Testis (tissue), 3 donors: ENCODE measurements around the gene PLCD1. TPM values are rescaled to one million over a fixed set of nuclear protein-coding genes. Genes with fewer than 3 reads are reported as not detected.

ENCODE experiments used
- DNase-seq: peaks from one replicate; pipeline ENCODE4 v3.0.0-alpha.2; 2019
- H3K27ac ChIP-seq, 2 donors: fragments of 200-600 bp; sonication (generic); one replicate each; pipeline ENCODE4 v1.5.1; 2019
- H3K27me3 ChIP-seq: fragments of 200-600 bp; sonication (generic); one replicate; pipeline ENCODE4 v1.5.1; 2019
- H3K36me3 ChIP-seq: fragments of 200-600 bp; sonication (generic); one replicate; pipeline ENCODE4 v1.5.1; 2017; ENCODE audit warnings: low read depth; ENCODE audit errors: missing control alignments
- H3K4me1 ChIP-seq: fragments of 200-600 bp; sonication (generic); one replicate; pipeline ENCODE4 v1.5.1; 2019
- H3K4me3 ChIP-seq, 2 donors: fragments of 200-600 bp; sonication (generic); one replicate each; pipeline ENCODE4 v1.5.1; 2017 to 2019
- H3K9me3 ChIP-seq: fragments of 200-600 bp; sonication (generic); one replicate; pipeline ENCODE4 v1.5.1; 2017
- CTCF ChIP-seq, 3 experiments: fragments of 450-650 bp in 2 of 3; fragments of 200-600 bp in 1 of 3; sonication (generic) in 1 of 3; IDR thresholded peaks; one replicate each; pipeline ENCODE4 v1.5.1; 2016 to 2019; ENCODE audit warnings: antibody characterized with exemption in 3 of 3, mild to moderate bottlenecking in 2 of 3, moderate library complexity in 1 of 3
- POLR2A ChIP-seq: fragments of 450-650 bp; IDR thresholded peaks from one replicate; pipeline ENCODE4 v1.6.1; 2017; ENCODE audit warnings: antibody characterized with exemption, mild to moderate bottlenecking, moderate library complexity
- WGBS, 2 donors: methylation state at CpG; one replicate each; pipeline ENCODE4 v1.1.5; 2018; 5-methylcytosine and 5-hydroxymethylcytosine counted together
- intact Hi-C: fragments of 100-400 bp; cut with DNase I; formaldehyde crosslinking; loops from one replicate; pipeline ENCODE4 v1.15.1; 2023; ENCODE audit warnings: low total_unique reads
- polyA plus RNA-seq: library from polyadenylated mRNA; stranded (reverse); fragments of 350-450 nt; fragmentation: Illumina TruSeq; extraction: RNeasy Lipid Tissue Mini Kit (QIAGEN cat#74804); gene quantifications from one replicate; pipeline ENCODE4 v1.2.3, GENCODE V29; 2014; ENCODE audit warnings: low read depth, low replicate concordance; ENCODE audit not compliant: insufficient read depth
- total RNA-seq, 2 donors: library from RNA; depleted of rRNA; stranded (reverse); fragments of >200 nt; gene quantifications; one replicate each; pipeline ENCODE4 v1.2.3, GENCODE V29; 2016

The PLCD1 gene
- total and polyA plus RNA-seq, 3 donors from 2014 or later = 88.4 to 228 (median 155) TPM

DNA sequence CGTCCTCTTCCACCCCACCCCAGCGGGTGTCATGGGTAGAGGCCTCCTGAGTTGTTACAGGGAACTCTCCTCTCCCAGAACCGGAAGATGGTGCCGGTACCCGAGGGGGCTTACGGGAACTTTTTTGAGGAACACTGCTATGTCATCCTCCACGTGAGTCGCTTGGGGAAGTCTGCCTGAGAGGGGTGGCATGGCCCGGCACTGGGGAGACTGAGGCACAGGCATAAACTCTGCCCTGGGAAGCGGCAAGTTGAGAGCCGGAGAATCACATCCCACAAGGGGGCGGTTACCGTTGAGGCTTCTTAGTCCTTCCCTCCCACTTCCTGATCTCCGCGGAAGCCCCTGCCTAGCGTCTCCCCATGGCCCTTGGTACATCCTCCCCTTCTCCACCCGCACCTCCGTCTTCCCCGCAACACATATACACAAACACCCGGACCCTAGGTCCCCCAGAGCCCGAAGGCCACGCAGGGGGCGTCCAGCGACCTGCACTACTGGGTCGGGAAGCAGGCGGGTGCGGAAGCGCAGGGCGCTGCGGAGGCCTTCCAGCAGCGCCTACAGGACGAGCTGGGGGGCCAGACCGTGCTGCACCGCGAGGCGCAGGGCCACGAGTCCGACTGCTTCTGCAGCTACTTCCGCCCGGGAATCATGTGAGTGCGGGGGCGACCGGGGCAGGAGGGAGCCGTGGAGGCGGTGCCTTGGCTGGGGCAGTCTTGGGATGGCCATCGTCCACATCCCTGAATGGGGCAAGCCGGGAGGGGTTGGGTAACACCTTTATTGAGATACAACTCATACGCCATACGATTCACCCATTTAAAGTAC is 35.4 kb downstream of the PLCD1 start:
- intact Hi-C loops = no loop called here
- TF ChIP-seq CTCF (IDR thresholded peaks at IDR 0.05) = no peak
- TF ChIP-seq POLR2A = no peak
- Histone ChIP-seq H3K36me3 (no peaks in the 10 kb centered on the region), H3K4me3 (peak overlapping the region; percentile 71 to 72), H3K27me3 (no peaks in the 10 kb centered on the region), H3K27ac (peak overlapping the region; percentile 73 to 85), H3K4me1 (peaks cover 25% of the 10 kb centered on the region), H3K9me3 (no peaks in the 10 kb centered on the region)
- peak; percentile 87 for DNase-seq
- 1% methylated on average over 19 to 49 of the region's 49 CpGs for WGBS, 2 donors

DNA sequence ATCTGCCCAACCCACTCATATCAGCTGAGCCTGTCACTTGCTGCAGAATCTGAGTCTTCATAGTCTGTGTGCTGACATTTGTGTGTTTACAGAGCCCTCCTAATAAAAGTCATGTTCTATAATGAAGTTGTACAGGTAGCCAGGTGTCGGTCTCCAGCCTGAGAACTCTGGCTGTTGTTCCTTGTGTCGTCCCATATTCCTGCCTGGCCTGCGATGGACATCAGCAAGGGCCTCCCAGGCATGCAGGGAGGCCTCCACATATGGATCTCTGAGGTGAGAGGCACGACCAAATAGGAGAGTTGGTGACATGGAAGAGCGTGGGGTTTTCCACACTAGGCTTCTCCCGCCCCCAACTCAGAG is 36.0 kb downstream of the PLCD1 start:
- 45 to 54% methylated on average over 5 to 6 of the region's 6 CpGs for WGBS, 2 donors
- Histone ChIP-seq H3K4me1 (peaks cover 23% of the 10 kb centered on the region), H3K9me3 (no peaks in the 10 kb centered on the region), H3K4me3 (peak overlapping the region; percentile 71 to 72), H3K27me3 (no peaks in the 10 kb centered on the region), H3K36me3 (no peaks in the 10 kb centered on the region), H3K27ac (peak overlapping the region; percentile 73 to 85)
- intact Hi-C loops = no loop called here
- no peak for DNase-seq
- TF ChIP-seq POLR2A (no peak), CTCF (IDR thresholded peaks at IDR 0.05) (no peak)

- TF ChIP-seq POLR2A = no peak
- TF ChIP-seq CTCF (IDR thresholded peaks at IDR 0.05) = no peak
- Histone ChIP-seq H3K4me1 (peaks cover 19% of the 10 kb centered on the region), H3K4me3 (no peak overlapping the region), H3K27ac (peak overlapping the region in 1 of 2 donors; percentile 85), H3K9me3 (no peaks in the 10 kb centered on the region), H3K36me3 (no peaks in the 10 kb centered on the region), H3K27me3 (no peaks in the 10 kb centered on the region)
- DNase-seq = no peak
- WGBS, 2 donors = 80 to 82% methylated on average over 8 of the region's 8 CpGs
- intact Hi-C loops = no loop called here
Measured at GRCh38 chr3:37993067-37993455, 36.4 kb downstream of the PLCD1 start.

GRCh38 chr3:37992271-37993066 is 37.0 kb downstream of the PLCD1 start:
- Histone ChIP-seq H3K9me3 (no peaks in the 10 kb centered on the region), H3K36me3 (no peaks in the 10 kb centered on the region), H3K4me1 (peaks cover 18% of the 10 kb centered on the region), H3K27me3 (no peaks in the 10 kb centered on the region), H3K4me3 (no peak overlapping the region), H3K27ac (no peak overlapping the region)
- intact Hi-C loops = no loop called here
- WGBS, 2 donors = 88 to 91% methylated on average over 5 to 9 of the region's 9 CpGs
- no peak for TF ChIP-seq POLR2A
- DNase-seq = no peak

DNA sequence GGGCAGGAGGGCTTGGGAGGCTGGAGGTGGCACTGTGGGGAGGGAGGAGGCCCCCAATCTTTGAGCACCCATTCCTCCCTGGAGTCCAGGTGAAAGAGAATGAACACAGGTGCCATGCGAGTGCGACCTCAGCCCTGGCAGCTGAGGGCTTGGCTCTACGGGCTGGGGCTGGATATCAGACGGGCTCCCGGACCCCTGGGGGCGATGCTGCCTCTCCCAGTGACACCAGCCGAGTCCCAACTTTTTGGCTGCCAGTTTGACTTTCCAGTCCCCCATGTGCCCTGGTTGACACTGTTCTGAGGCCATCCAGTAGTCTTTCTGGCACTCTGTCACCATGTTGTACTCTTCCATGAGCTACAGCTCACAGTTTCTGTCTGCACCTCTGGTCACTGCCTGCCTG is 37.6 kb downstream of the PLCD1 start:
- intact Hi-C loops = no loop called here
- TF ChIP-seq CTCF (IDR thresholded peaks at IDR 0.05) = no peak
- no peak for TF ChIP-seq POLR2A
- DNase-seq = no peak
- peaks cover 14% of the 10 kb centered on the region for H3K4me1 ChIP-seq
- no peak overlapping the region for H3K4me3 ChIP-seq
- no peak overlapping the region for H3K27ac ChIP-seq
- H3K9me3 ChIP-seq = no peaks in the 10 kb centered on the region
- H3K36me3 ChIP-seq = no peaks in the 10 kb centered on the region
- whole genome bisulfite sequencing, 2 donors = 92 to 93% methylated on average over 7 of the region's 7 CpGs
- no peaks in the 10 kb centered on the region for H3K27me3 ChIP-seq
